ENCODE results near the gene KSR1.
A peak's percentile ranks its signal among the peaks of the same experiment; 100 is the strongest.
"Not testable (repeated sequence)": the region's sequence is repeated elsewhere in the genome, so short reads cannot be mapped to it uniquely, and the experiment has no call there.

The KSR1 gene

GRCh38 chr17:27455914-27456680 is at the start of gene KSR1:
Gene KSR1 (plus strand): TSS chr17:27456448. CDS start chr17:27456644, 196 bp downstream.
- peak; percentile 78 for DNase-seq

- DNase-seq, result no peak
Measured at GRCh38 chr17:27407916-27408864, 48.1 kb upstream of the KSR1 start.

- no peak for DNase-seq
Measured at GRCh38 chr17:27408891-27409290, 47.4 kb upstream of the KSR1 start.

GRCh38 chr17:27412158-27412557 is 44.1 kb upstream of the KSR1 start:
- not testable (repeated sequence) for DNase-seq

- DNase-seq, result no peak
Measured at GRCh38 chr17:27413315-27413714, 42.9 kb upstream of the KSR1 start.

GRCh38 chr17:27413792-27414191 is 42.5 kb upstream of the KSR1 start:
- no peak for DNase-seq

- DNase-seq, result no peak
Measured at GRCh38 chr17:27414271-27414670, 42.0 kb upstream of the KSR1 start.

GRCh38 chr17:27414694-27415093 is 41.6 kb upstream of the KSR1 start:
- no peak for DNase-seq

GRCh38 chr17:27415120-27415795 is 41.0 kb upstream of the KSR1 start:
- no peak for DNase-seq

- DNase-seq, result no peak
Measured at GRCh38 chr17:27417596-27418365, 38.5 kb upstream of the KSR1 start.

GRCh38 chr17:27418366-27418615 is 38.0 kb upstream of the KSR1 start:
- DNase-seq, result no peak

GRCh38 chr17:27419156-27419555 is 37.1 kb upstream of the KSR1 start:
- no peak for DNase-seq

GRCh38 chr17:27420211-27420950 is 35.9 kb upstream of the KSR1 start:
- no peak for DNase-seq

GRCh38 chr17:27421111-27421510 is 35.1 kb upstream of the KSR1 start:
- no peak for DNase-seq

- not testable (repeated sequence) for DNase-seq
Measured at GRCh38 chr17:27421626-27422025, 34.6 kb upstream of the KSR1 start.

GRCh38 chr17:27422601-27423000 is 33.6 kb upstream of the KSR1 start:
- no peak for DNase-seq

- no peak for DNase-seq
Measured at GRCh38 chr17:27423651-27424050, 32.6 kb upstream of the KSR1 start.

- no peak for DNase-seq
Measured at GRCh38 chr17:27424516-27424915, 31.7 kb upstream of the KSR1 start.

GRCh38 chr17:27424941-27425340 is 31.3 kb upstream of the KSR1 start:
- no peak for DNase-seq

GRCh38 chr17:27425571-27425970 is 30.7 kb upstream of the KSR1 start:
- not testable (repeated sequence) for DNase-seq

- DNase-seq, result no peak
Measured at GRCh38 chr17:27425991-27426390, 30.3 kb upstream of the KSR1 start.

GRCh38 chr17:27426471-27426870 is 29.8 kb upstream of the KSR1 start:
- DNase-seq, result not testable (repeated sequence)

Measured in activated CD4-positive, alpha-beta T cell treated with anti-CD3 and anti-CD28 coated beads, Interleukin-2, amount 50 U/mL, for 1 hour (primary cell).